HG02943 (cell line): ENCODE measurements around the gene TMEM141.
"Not testable (repeated sequence)": the region's sequence is repeated elsewhere in the genome, so short reads cannot be mapped to it uniquely, and the experiment has no call there.

Source experiments
- ATAC-seq: cut with Tn5 transposase; IDR thresholded peaks from one replicate; pipeline ENCODE4 v1.9.1; 2021; ENCODE audit warnings: mild to moderate bottlenecking, low read depth, moderate library complexity; ENCODE audit not compliant: unreplicated experiment

TMEM141 gene

GRCh38 chr9:136769710-136770191 lies 21.4 kb upstream of the TMEM141 start:
- no peak for ATAC-seq

GRCh38 chr9:136771907-136772415 lies 19.2 kb upstream of the TMEM141 start:
- no peak for ATAC-seq

- no peak for ATAC-seq
These were observed 17.6 kb upstream of the TMEM141 start for GRCh38 chr9:136773386-136774044.

GRCh38 chr9:136774416-136775045 lies 16.6 kb upstream of the TMEM141 start:
- ATAC-seq, result no peak

- no peak for ATAC-seq
These were observed 16.0 kb upstream of the TMEM141 start for GRCh38 chr9:136775191-136775590.

- no peak for ATAC-seq
These were observed 14.2 kb upstream of the TMEM141 start for GRCh38 chr9:136776947-136777346.

- no peak for ATAC-seq
These were observed 13.8 kb upstream of the TMEM141 start for GRCh38 chr9:136777359-136777758.

GRCh38 chr9:136779808-136780207 lies 11.3 kb upstream of the TMEM141 start:
- no peak for ATAC-seq

GRCh38 chr9:136782452-136782851 lies 8.7 kb upstream of the TMEM141 start:
- ATAC-seq, result no peak

- ATAC-seq, result no peak
These were observed 6.7 kb upstream of the TMEM141 start for GRCh38 chr9:136784249-136784996.

GRCh38 chr9:136784997-136785361 lies 6.2 kb upstream of the TMEM141 start:
- ATAC-seq, result no peak

- ATAC-seq, result not testable (repeated sequence)
These were observed 5.4 kb upstream of the TMEM141 start for GRCh38 chr9:136785565-136786355.

- no peak for ATAC-seq
These were observed 4.7 kb upstream of the TMEM141 start for GRCh38 chr9:136786451-136786850.

GRCh38 chr9:136786983-136787382 lies 4.2 kb upstream of the TMEM141 start:
- not testable (repeated sequence) for ATAC-seq

- ATAC-seq, result no peak
These were observed 3.3 kb upstream of the TMEM141 start for GRCh38 chr9:136787690-136788400.

GRCh38 chr9:136788644-136789522 lies 2.3 kb upstream of the TMEM141 start:
- ATAC-seq, result not testable (repeated sequence)

- ATAC-seq, result no peak
These were observed 1.6 kb upstream of the TMEM141 start for GRCh38 chr9:136789523-136789937.

- ATAC-seq, result peak; percentile 18
These were observed 552 bp downstream of the TMEM141 start for GRCh38 chr9:136791516-136792276.
